ENCODE results near the gene DMRTA1. TPM values are rescaled to one million over a fixed set of nuclear protein-coding genes. Genes with fewer than 3 reads are reported as not detected.

Gene DMRTA1
- polyA plus RNA-seq, 3 donors, result not detected

DNA sequence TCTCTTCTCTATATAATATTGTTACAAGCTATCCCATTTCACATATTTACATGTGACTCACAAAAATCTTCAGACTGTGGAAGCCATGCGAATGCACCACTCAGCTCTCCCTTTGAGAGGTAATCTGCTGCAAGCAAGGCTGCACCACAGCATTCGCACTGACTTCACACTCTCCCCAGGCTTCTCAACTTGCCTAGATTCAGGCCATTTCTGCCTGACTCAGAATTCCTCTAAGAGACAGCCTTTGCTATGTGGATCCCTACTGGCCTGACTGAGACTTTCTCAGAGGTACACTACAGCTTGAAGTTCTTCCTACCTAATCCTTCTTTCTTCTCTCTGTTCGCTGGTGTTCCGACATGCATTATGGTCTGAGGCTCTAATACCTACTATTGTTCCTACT, 21.1 kb upstream of the DMRTA1 start:
- Mint-ChIP-seq H3K36me3 (no peaks in the 10 kb centered on the region), H3K4me3 (no peak overlapping the region), H3K9me3 (no peaks in the 10 kb centered on the region), H3K27me3 (ENCODE audit: low read depth in 3 of 3) (peaks cover 0 to 2% (median 0%) of the 10 kb centered on the region in 3 donors), H3K4me1 (no peaks in the 10 kb centered on the region), H3K27ac (no peak overlapping the region)
- H3K9ac ChIP-seq (ENCODE audit: insufficient read depth, low read length, poor library complexity, severe bottlenecking), result no peak overlapping the region
- intact Hi-C loops (cut with micrococcal nuclease), result no loop called here
- H3K79me2 ChIP-seq (ENCODE audit: insufficient read depth, low read length), result no peaks in the 10 kb centered on the region
- TF ChIP-seq CTCF (IDR thresholded peaks at IDR 0.05), result no peak
- H3K4me2 ChIP-seq (replicated peaks; ENCODE audit: extremely low read depth, low read length, poor library complexity, severe bottlenecking), result no peak overlapping the region
- H2AFZ ChIP-seq (ENCODE audit: insufficient read depth, low read depth, low read length, poor library complexity, severe bottlenecking), result no peak overlapping the region
- no peaks in the 10 kb centered on the region for H3K4me1 ChIP-seq (ENCODE audit: control insufficient read depth in 1 of 2, insufficient read depth in 2 of 2, low read length in 2 of 2)
- H3K27ac ChIP-seq (ENCODE audit: low read depth in 1 of 2, low read length in 2 of 2), result no peak overlapping the region
- H3K4me3 ChIP-seq (replicated peaks in 1 of 3; ENCODE audit: low read depth in 2 of 3, low read length in 3 of 3), result no peak overlapping the region
- H3K27me3 ChIP-seq (ENCODE audit: control insufficient read depth in 2 of 2, insufficient read depth in 2 of 2, low read length in 2 of 2), result no peaks in the 10 kb centered on the region
- H3K36me3 ChIP-seq (replicated peaks in 1 of 2; ENCODE audit: control insufficient read depth in 1 of 2, insufficient read depth in 2 of 2, low read length in 2 of 2), result no peaks in the 10 kb centered on the region
- H4K20me1 ChIP-seq (ENCODE audit: insufficient read depth, low read length), result no peaks in the 10 kb centered on the region
- no peaks in the 10 kb centered on the region for H3K9me3 ChIP-seq (replicated peaks in 1 of 2; ENCODE audit: control insufficient read depth in 1 of 2, insufficient read depth in 1 of 2, low read length in 2 of 2)
- no peak for DNase-seq
- 91% methylated on average over 4 of the region's 4 CpGs for WGBS (ENCODE audit: insufficient coverage)

GRCh38 chr9:22427226-22427880, 19.3 kb upstream of the DMRTA1 start:
- peaks cover 0 to 2% (median 0%) of the 10 kb centered on the region in 3 donors for H3K27me3 Mint-ChIP-seq (ENCODE audit: low read depth in 3 of 3)
- intact Hi-C loops (cut with micrococcal nuclease), result no loop called here
- no peaks in the 10 kb centered on the region for H3K36me3 ChIP-seq (replicated peaks in 1 of 2; ENCODE audit: control insufficient read depth in 1 of 2, insufficient read depth in 2 of 2, low read length in 2 of 2)
- H3K4me3 ChIP-seq (replicated peaks in 1 of 3; ENCODE audit: low read depth in 2 of 3, low read length in 3 of 3), result no peak overlapping the region
- no peaks in the 10 kb centered on the region for H3K79me2 ChIP-seq (ENCODE audit: insufficient read depth, low read length)
- no peaks in the 10 kb centered on the region for H3K9me3 Mint-ChIP-seq
- no peaks in the 10 kb centered on the region for H3K4me1 Mint-ChIP-seq
- DNase-seq, result no peak
- no peak overlapping the region for H3K9ac ChIP-seq (ENCODE audit: insufficient read depth, low read length, poor library complexity, severe bottlenecking)
- no peak overlapping the region for H3K27ac ChIP-seq (ENCODE audit: low read depth in 1 of 2, low read length in 2 of 2)
- H3K4me3 Mint-ChIP-seq, result no peak overlapping the region
- no peaks in the 10 kb centered on the region for H3K9me3 ChIP-seq (replicated peaks in 1 of 2; ENCODE audit: control insufficient read depth in 1 of 2, insufficient read depth in 1 of 2, low read length in 2 of 2)
- no peak for TF ChIP-seq CTCF (IDR thresholded peaks at IDR 0.05)
- no peaks in the 10 kb centered on the region for H4K20me1 ChIP-seq (ENCODE audit: insufficient read depth, low read length)
- no peaks in the 10 kb centered on the region for H3K4me1 ChIP-seq (ENCODE audit: control insufficient read depth in 1 of 2, insufficient read depth in 2 of 2, low read length in 2 of 2)
- no peak overlapping the region for H3K27ac Mint-ChIP-seq
- H3K27me3 ChIP-seq (ENCODE audit: control insufficient read depth in 2 of 2, insufficient read depth in 2 of 2, low read length in 2 of 2), result no peaks in the 10 kb centered on the region
- no peaks in the 10 kb centered on the region for H3K36me3 Mint-ChIP-seq
- H2AFZ ChIP-seq (ENCODE audit: insufficient read depth, low read depth, low read length, poor library complexity, severe bottlenecking), result no peak overlapping the region
- H3K4me2 ChIP-seq (replicated peaks; ENCODE audit: extremely low read depth, low read length, poor library complexity, severe bottlenecking), result no peak overlapping the region
- no CpG with 5 or more reads among the region's 5 CpGs for WGBS (ENCODE audit: insufficient coverage)
